NCI-H1694 treated with DMSO at 0.1 percent for 48 hours (cell line): ENCODE results near the gene DAPK2.
A peak's percentile ranks its signal among the peaks of the same experiment; 100 is the strongest.

Experiments
- DNase-seq: peaks from one replicate; lab custom pipeline; 2025; lab: John Stamatoyannopoulos, UW

DAPK2 gene

DNA sequence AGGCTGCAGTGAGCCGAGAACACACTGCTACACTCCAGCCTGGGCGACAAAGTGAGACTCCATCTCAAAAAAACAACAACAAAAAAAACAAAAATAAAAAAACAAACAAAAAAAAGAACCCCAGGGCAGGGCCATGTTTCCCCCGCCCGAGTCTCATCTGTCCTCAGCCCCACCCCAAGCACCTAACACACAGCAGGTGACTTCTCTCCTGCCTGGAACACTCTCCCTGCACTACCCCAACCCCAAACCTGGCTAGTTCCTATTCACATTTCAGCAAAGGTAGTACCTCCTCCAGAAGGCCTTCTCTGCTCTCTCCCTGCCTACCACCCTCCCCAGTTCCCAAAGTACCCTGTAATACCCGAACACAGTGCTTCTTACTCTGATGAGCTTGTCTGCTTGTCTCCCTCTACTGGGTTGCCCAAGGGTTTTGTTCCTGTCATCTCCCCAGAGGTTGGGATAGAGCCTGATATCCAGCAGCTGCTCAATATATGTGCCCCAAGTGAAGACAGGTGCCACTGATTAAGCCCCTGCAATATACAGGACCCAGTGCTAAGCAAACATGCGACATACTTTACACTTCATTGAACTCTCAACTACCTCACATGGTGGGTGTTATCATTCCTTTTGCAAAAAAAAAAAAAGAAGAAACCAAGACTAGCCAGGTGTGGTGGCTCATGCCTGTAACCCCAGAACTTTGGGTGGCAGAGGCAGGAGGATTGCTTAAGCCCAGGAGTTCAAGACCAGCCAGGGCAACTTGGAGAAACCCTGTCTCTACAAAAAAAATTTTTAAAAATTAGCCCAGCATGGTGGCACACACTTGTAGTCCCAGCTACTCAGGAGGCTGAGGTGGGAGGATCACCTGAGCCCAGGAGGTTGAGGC is 103.6 kb downstream of the DAPK2 start:
- DNase-seq = no peak

DNA sequence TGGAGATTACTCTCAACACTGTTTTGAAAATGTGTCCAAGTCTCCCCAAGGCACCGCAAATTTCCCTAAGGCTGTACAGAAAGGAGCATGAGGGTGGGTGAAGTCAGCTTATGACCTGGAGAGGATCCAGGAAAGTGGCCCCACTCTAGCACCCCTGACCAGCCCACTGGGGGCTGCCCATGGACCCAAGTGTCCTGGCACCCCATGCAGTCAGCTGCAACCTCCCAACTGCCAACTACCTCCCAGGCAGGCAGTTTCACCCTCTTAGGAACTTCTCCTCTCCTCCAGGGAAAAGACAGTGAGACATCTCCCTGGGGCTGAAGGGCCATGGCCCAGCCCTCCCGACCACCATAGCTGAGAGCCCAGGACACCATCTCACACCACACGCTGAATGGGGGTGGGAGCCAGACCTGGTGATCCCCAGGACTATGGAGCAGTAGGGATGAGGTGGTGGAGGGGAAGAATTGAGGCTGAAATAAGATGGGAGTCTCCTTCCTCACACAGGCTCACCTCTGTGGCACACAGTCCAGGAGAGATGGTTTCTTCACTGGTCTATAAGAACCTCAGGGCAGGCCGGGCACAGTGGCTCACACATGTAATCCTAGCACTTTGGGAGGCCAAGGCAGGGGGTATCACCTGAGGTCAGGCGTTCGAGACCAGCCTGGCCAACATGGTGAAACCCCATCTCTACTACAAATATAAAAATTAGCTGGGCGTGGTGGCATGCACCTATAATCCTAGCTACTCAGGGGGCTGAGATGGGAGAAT is 104.4 kb downstream of the DAPK2 start:
- DNase-seq = no peak

DNA sequence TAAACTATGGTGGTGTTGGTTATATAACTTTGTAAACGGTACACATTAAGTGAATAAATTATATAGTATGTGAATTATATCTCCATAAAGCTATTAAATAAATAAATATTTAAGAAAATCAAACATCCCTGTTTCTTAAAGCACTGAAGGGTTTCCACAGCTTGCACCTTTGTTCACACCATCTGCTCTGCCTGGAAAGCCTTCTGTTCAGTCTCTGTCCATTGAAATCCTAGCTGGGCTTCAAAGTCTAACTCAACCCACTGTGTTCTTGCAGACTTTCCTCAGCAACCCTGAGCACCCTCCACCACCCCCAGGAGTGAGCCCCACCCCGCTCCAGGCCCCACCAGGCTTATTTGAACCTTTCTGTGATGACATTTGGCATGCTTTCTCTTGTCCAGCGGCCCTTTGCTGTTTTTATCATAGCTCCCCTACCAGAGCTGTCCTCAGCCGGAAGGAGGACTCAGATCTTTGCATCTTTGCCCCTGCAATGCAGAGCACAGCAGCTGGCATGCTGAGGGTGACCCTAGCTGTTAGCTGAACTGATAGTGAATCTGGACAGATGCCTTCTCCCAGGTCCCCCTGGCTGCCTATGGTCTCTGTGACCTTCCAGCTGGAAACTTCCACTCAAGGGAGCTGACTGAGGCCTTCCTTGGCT is 105.2 kb downstream of the DAPK2 start:
- DNase-seq = peak; percentile 73

DNA sequence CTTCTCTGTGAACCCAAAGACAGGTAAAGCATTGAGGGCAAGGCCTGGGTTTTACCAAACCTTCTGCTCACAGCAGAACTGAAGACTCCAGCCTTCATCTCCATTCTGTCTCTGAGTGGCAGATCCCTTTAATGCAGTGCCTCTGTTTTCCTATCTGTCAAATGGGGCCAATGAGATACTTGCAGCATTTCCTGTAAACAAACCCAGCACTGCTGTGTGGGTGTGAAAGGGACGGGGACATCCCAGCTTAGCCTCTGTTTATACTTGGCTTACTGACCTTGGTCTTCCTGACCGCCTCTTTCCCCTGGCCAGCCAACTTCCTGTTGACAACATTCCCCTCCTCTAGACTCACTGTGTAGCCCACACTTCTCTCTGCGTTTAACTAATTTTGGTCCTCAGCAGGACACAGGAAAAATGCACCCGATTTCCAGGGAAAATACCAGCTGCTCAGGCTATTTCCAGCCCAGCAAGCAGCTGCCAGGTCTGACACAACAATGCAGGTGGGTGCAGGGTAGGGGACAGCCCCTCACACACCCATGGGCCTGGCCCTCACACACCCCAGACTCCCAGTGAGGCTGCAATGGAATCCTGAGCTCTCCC is 106.7 kb downstream of the DAPK2 start:
- peak; percentile 5 for DNase-seq

DNA sequence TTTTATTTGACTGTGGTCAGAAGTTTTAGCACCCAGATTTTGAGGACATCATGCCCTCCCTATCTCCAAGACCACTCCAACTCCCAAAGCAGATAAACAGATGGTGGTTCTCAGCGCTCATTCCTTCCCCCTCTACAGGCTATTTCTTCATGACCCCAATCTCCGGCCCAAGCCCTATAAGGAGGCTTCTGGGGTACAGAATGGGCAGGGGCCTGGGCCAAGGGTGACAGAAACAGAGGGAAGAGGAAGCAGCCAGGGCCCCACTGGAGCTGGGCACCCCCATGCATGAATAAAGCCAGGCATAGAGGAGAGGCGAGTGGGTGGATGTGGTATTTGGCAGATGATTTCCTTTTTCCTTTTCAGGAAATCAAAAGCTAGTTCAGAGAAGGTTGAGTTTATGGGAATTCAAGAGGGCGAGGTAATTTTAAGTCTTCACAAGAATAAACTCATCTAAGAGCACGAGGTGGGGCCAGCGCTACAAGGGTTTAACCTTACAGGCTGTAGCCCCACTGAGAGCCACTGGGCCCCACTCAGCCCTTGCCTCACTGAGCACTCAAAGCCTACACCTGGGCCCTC is 107.7 kb downstream of the DAPK2 start:
- no peak for DNase-seq

DNA sequence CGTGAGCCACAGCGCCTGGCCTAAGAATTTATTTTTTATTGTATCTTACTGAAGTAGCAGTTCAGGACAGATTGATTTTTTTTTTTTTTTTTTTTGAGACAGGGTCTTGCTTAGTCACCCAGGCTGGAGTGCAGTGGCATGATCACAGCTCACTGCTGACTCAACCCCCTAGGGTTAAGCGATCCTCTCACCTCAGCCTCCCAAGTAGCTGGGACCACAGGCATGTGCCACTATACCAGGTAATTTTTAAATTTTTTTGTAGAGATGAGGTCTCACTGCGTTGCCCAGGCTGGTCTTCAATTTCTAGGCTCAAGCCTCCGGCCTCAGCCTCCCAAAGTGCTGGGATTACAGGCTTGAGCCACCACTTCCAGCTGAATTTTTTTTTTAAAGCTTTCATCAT is 112.8 kb downstream of the DAPK2 start:
- no peak for DNase-seq

DNA sequence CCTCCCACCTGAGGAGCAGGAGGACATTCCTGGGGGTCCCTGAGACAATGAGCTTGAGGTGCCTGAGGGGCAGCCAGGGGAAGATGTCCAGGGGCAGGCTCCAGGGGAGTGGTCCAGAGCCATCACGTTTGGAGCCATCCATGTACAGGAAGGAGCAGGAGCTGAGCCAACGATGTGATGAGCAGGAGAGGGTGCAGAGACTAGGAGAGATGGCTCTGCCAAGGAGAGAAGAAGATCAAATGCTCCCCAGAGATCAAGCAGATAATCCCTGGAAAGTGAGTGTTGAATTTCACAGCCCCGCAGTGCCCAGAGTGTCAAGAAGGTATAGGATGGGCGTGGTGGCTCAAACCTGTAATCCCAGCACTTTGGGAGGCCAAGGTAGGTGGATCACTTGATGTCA is 114.7 kb downstream of the DAPK2 start:
- no peak for DNase-seq

DNA sequence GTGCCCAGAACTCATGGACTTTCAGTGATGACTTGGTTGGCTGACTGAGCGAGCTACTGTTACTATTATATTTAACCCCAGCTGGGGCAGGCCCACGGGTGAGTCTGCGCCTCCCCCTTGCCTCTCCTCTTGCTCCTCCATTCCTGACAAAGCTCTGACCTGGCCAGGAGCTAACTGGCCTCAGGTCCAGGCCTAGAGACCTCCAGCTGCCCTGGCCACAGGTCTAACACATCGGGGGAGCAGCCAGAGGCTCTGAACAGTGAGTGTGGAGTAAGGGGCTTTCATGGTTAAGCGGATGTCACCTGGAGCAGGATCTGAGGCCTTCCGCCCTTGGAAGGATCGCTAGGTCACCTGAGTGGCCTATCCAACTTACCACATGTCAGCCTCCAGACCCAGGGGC is 116.3 kb downstream of the DAPK2 start:
- no peak for DNase-seq

DNA sequence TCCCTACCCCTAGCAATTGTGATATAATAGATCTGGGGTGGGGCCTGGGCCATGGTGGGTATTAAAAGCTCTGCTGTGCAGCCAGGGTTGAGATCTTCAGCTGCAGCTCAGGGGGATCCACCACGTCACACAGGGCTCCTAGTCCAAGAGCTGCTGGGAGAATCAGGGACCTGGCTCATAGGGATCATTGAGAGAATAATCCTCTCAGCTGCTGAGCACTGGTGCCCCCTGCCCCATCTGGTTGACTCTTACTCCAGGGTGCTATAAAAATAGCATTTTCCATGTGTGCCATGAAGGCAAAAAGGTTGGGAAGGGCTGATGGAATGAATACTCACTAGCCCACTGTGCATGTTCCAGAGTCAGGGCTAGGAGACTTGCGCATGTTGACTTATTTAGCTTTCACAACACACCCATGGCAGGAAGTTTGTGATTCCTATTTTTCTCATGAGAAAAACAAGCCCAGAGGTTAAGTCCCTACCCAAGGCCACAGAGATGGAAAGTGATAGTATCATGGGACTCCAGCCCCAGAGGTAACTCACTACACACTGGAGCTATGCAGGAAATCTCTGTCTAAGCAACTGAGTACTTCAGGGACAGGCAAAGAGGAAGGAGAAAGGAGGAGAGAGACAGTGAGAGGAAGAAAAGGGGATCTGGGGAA is 118.0 kb downstream of the DAPK2 start:
- DNase-seq = no peak

DNA sequence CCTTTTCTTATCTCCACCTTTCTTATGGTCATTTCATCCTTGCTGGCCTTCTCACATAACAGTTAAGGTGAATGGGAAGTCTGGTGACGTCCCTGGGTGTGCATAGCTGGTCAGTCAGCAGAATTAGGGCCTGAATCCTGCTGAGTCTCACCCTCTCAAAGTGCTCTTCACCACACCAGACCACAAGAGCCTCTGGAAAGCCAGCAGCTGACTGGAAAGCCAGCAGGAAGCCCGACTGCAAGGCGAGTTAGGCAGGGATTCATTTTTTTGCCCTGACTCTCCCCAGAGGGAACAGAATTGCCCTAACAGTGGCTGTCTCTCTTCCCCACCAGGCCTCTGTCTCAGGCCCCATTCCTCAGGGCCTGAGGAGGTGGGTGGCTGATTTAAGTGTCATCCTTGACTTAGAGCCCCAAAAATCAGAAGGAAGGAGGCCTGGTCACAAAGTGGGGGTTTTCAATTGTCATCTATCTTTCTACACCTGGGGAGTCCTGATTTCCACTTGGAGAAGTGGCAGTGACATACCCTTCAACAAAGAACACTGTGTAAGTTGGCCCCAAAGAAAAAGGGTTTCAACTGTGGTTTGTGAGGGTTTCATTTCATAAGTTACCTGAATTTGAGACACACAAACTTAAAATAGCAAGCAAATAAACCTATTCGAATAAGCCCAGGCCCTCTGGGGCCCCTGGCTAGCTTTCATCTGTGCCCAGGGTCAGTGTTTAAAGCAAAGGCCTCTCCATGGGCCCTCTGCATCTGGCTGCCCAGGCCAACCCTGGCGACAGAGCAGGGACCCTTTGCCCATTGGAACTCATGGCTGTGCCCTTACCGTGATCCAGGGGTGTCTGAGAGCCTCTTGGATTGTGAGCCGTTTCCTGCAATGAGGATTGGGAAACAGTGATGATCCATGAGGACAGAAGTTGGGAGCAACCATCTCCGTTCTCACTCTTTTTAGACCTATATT is 122.0 kb downstream of the DAPK2 start:
- DNase-seq = no peak

DNA sequence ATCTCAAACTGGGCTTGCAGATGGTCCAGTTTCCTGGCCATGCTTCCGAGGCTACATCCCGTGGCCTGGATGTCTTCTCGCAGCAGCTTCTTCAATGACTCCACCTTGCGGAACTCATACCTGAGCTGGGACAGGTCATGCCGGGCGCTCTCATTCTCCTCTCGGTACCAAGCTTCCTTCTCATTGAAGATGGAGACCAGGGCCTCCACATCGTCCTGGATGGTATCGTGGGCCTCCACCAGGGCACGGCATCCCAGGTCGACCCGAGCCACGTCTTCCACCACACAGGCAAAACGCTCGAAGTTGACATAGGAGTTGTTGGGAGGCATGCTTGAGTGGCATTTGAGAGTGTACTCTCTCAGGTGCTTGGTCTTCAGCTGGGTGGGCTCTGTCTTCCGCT is 123.4 kb downstream of the DAPK2 start:
- no peak for DNase-seq

DNA sequence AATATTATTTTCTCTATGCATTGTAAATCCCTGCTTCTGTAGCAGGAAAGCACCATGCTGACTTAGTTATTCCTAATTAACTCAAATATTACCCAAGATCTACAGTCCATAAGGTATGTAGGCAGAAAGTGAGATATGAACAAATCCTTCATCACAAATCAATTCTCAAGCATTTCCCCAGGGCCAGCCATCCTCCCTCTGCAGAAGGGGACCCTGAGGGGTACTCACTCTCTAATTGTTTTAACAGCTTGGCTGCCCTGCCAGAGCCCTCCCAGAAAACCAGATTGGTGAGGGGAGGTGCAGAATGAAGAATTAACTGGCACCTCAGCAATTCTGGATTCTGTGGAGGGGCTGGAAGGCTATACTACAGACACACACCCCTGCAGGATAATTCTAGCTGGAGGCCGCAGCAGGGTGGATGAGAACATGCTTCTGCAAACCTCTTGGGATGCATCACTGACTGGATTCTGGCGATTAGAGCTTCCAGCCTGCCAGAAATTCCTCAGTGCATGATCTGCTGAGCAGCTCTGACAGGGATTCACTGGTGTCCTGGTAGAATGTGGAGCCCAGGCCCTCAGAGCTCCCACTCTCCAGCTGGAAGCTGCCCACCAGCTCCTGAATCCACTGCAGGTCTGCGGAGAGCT is 123.9 kb downstream of the DAPK2 start:
- DNase-seq = no peak

DNA sequence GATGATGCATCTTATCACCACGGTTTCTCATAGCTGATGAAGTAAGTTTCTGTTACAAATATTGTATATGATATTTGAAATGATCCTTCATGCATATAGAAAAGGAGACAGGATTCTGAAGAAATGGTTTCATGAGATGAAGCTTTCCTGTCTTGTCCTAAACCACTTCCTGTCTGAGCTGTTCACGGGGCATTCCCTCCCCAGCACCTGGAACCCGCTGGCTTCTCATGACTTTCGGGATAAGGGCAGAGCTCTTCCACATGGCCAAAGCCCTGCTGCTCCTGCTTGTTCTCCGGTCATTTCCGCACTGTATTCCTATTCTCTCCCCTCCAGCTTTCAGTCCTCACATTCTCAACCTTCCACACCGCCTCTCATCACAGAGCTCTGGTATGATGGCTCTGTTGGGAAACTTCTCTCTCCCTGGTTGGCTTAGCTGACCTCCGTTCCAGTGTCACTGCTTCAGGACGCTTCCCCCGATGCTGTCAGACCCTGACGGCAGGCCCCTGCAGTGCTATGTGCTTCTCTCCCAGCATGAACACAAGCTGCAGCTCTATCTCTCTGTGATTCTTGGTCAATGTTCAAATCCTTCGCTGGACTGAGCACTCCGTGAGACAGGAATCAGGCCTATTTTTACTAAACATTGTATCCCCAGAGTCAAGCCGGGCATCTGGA is 125.6 kb downstream of the DAPK2 start:
- DNase-seq = no peak

DNA sequence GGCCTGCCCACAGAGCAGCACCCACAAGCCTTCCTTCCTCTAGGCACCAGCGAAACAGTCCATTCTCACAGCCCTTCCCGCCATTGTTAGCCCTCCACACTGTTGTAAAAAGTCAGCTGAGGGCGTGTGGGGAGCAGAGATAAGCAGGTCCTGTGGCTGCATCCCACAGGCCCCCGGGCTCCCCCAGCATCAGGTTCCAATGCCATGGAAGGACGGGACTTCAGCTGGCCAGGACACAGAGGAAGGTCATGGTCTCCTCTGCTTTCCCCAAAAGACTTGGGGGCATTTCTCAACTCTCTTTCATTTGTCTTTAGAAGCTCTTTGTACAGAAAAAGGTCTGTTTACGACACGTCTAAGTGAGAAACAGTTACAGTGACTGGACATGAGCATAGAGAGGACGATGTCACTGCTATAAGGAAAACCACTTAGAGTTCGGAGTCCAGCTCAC is 127.4 kb downstream of the DAPK2 start:
- no peak for DNase-seq

DNA sequence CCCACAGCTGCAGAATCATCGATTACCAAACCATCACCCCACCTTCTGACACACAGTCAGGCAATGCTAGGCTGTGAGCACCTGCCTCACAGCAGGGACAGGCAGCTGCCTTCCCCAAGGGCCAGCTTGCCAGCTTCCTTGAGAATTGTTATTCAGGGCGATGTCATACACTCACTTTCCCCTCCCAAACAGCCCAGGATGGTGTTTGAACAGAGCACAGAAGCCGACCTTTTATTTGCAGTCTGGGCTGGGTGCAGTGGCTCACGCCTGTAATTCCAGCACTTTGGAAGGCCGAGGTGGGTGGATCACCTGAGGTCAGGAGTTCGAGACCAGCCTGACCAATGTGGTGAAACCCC is 128.0 kb downstream of the DAPK2 start:
- no peak for DNase-seq

DNA sequence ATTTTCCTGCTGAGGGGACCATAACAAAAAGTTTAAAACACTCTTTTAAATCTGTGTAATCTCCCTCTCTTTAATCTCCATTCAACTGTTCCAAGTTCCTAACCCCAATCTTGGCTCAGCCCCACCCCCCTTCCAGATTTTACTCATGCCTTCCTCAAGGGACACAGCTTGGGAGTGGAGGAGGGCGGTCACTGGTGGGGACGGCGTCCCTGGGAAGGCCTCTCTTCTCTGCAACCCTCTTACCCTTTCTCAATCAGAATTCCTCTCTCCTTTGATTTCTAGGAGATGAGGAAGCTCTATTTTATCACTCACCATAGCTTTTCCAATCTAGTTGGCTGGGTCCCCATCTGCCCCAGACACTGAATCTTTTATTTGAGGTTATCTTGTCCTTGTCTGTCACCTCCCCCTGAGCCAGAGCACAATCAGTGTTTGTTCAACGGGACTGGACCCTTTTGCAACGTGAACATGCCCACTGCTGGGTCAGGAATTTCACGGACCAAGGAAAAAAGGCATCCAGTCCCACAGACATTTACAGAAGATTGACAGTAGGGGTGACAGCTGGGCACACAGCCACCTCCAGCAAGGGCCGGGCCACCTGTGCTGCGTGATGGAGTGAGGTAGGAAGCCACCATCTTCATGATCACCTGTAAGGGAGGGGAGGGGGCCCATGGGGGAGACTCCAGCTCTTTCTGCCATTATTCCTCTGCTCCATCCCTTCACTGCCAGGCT is 128.5 kb downstream of the DAPK2 start:
- no peak for DNase-seq

DNA sequence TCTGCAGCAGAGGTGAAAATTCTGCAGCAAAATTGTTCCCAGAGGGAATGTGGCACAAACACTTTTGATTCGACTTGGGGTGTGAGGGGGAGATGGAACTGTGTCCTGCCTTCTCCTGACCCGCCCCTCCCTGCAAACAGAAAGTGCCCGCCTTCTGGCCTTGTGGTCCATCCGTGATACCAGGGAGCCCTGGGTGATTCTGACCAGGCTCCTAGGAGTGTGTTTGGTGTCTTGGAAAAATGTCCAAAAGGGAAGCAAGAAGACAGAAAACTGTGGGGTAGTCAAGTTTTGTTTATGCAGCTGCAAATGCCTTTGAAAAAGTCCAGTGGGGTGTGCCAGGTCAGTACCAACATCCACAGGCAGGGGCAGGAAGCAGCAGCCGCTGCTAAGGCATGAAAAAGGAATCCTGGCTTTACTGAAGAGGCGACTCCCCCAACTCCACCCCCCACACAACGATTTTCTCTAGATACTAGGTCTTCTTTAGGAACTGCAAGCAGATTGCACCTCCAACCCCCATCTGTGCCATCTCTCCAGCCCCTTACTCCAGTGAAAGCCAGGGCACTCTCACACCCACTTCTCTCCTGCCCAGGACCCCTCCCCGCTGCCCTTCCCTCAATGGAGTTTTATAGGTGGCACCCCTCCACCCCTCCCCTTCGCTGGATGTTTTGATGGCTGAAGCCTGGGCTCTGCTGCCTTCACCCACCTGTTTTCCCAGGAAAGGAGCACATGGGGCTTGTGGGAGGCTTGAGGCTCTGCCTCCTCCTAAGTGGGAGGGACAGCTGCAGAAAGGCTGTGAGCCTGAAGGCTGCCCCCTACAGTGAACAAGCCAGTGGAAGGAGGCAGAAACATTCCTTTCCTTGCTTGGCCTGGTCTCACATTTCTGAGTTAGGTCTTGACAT is 130.2 kb downstream of the DAPK2 start:
- DNase-seq = no peak
